HG03060 (cell line): ENCODE data around the gene PTN.

Experiments used
- ATAC-seq: cut with Tn5 transposase; IDR thresholded peaks from one replicate; pipeline ENCODE4 v1.9.1; 2021; ENCODE audit warnings: low read depth, moderate number of reproducible peaks; ENCODE audit not compliant: unreplicated experiment

The PTN gene

GRCh38 chr7:137325927-137326326 is 17.6 kb downstream of the PTN start:
- ATAC-seq = no peak

- ATAC-seq = no peak
These were observed 18.5 kb downstream of the PTN start for GRCh38 chr7:137324796-137325696.

GRCh38 chr7:137316648-137317353 is 26.7 kb downstream of the PTN start:
- ATAC-seq = no peak

- ATAC-seq = no peak
These were observed 30.3 kb downstream of the PTN start for GRCh38 chr7:137313201-137313600.

GRCh38 chr7:137306748-137307147 is 36.8 kb downstream of the PTN start:
- no peak for ATAC-seq

GRCh38 chr7:137305901-137306621 is 37.5 kb downstream of the PTN start:
- no peak for ATAC-seq

GRCh38 chr7:137304624-137305235 is 38.8 kb downstream of the PTN start:
- ATAC-seq = no peak

- ATAC-seq = no peak
These were observed 39.4 kb downstream of the PTN start for GRCh38 chr7:137304165-137304564.

- ATAC-seq = no peak
These were observed 41.5 kb downstream of the PTN start for GRCh38 chr7:137302081-137302480.

GRCh38 chr7:137298464-137298794 is 45.1 kb downstream of the PTN start:
- ATAC-seq = no peak

- no peak for ATAC-seq
These were observed 45.7 kb downstream of the PTN start for GRCh38 chr7:137297551-137298463.

- no peak for ATAC-seq
These were observed 47.0 kb downstream of the PTN start for GRCh38 chr7:137296576-137296975.

- ATAC-seq = no peak
These were observed 47.7 kb downstream of the PTN start for GRCh38 chr7:137295739-137296324.

GRCh38 chr7:137289101-137289500 is 54.4 kb downstream of the PTN start:
- no peak for ATAC-seq

GRCh38 chr7:137287651-137288258 is 55.8 kb downstream of the PTN start:
- ATAC-seq = no peak

GRCh38 chr7:137283153-137283552 is 60.4 kb downstream of the PTN start:
- ATAC-seq = no peak

GRCh38 chr7:137282043-137282442 is 61.5 kb downstream of the PTN start:
- no peak for ATAC-seq

- no peak for ATAC-seq
These were observed 67.3 kb downstream of the PTN start for GRCh38 chr7:137276189-137276588.

GRCh38 chr7:137272249-137272648 is 71.3 kb downstream of the PTN start:
- no peak for ATAC-seq
